KBM-7 (cell line): ENCODE data around the gene NME7.
"Not testable (repeated sequence)": the region's sequence is repeated elsewhere in the genome, so short reads cannot be mapped to it uniquely, and the experiment has no call there.

Source experiments
- DNase-seq: peaks from one replicate; pipeline ENCODE4 v3.0.0-alpha.2; 2015
- in situ Hi-C: fragments of 300-500 bp; cut with MboI; formaldehyde crosslinking; loops from 2 replicates; pipeline ENCODE4 v1.14.3; 2020; ENCODE audit warnings: low sequenced_read_pairs, low pct_unique_long_range_greater_than_20kb, mixed read lengths

NME7 gene

GRCh38 chr1:169143984-169144383 is 223.6 kb downstream of the NME7 start:
- DNase-seq, result no peak
- in situ Hi-C loops, result no loop called here

- in situ Hi-C loops, result no loop called here
- DNase-seq, result no peak
Observed at GRCh38 chr1:169143346-169143745, 224.3 kb downstream of the NME7 start.

- in situ Hi-C loops, result no loop called here
- no peak for DNase-seq
Observed at GRCh38 chr1:169142129-169142528, 225.5 kb downstream of the NME7 start.

GRCh38 chr1:169141356-169141755 is 226.2 kb downstream of the NME7 start:
- DNase-seq, result no peak
- in situ Hi-C loops, result no loop called here

- no peak for DNase-seq
- in situ Hi-C loops, result no loop called here
Observed at GRCh38 chr1:169138866-169139670, 228.5 kb downstream of the NME7 start.

GRCh38 chr1:169137357-169137756 is 230.2 kb downstream of the NME7 start:
- in situ Hi-C loops, result no loop called here
- no peak for DNase-seq

- DNase-seq, result peak; percentile 5
- in situ Hi-C loops, result no loop called here
Observed at GRCh38 chr1:169133801-169134502, 233.6 kb downstream of the NME7 start.

GRCh38 chr1:169133228-169133576 is 234.4 kb downstream of the NME7 start:
- in situ Hi-C loops, result no loop called here
- no peak for DNase-seq

GRCh38 chr1:169132512-169133227 is 234.9 kb downstream of the NME7 start:
- in situ Hi-C loops, result no loop called here
- no peak for DNase-seq

- in situ Hi-C loops, result no loop called here
- DNase-seq, result no peak
Observed at GRCh38 chr1:169130683-169131082, 236.9 kb downstream of the NME7 start.

- DNase-seq, result no peak
- in situ Hi-C loops, result no loop called here
Observed at GRCh38 chr1:169129109-169129784, 238.3 kb downstream of the NME7 start.

- in situ Hi-C loops, result no loop called here
- DNase-seq, result no peak
Observed at GRCh38 chr1:169128562-169128961, 239.0 kb downstream of the NME7 start.

GRCh38 chr1:169127305-169127704 is 240.3 kb downstream of the NME7 start:
- in situ Hi-C loops, result no loop called here
- no peak for DNase-seq

- in situ Hi-C loops, result no loop called here
- DNase-seq, result no peak
Observed at GRCh38 chr1:169126335-169126734, 241.3 kb downstream of the NME7 start.

- DNase-seq, in situ Hi-C loops: not testable (repeated sequence)
Observed at GRCh38 chr1:169125597-169125996, 242.0 kb downstream of the NME7 start.

GRCh38 chr1:169124459-169124858 is 243.1 kb downstream of the NME7 start:
- DNase-seq, result no peak
- in situ Hi-C loops, result loop anchor here (25.0 kb wide), 2 partner anchors 512 to 687 kb away; no protein-coding TSS in a partner anchor

- no peak for DNase-seq
- in situ Hi-C loops, result loop anchor here (25.0 kb wide), 2 partner anchors 511 to 686 kb away; no protein-coding TSS in a partner anchor
Observed at GRCh38 chr1:169122976-169123375, 244.6 kb downstream of the NME7 start.

GRCh38 chr1:169121146-169121923 is 246.3 kb downstream of the NME7 start:
- in situ Hi-C loops, result loop anchor here (25.0 kb wide), 2 partner anchors 509 to 684 kb away; no protein-coding TSS in a partner anchor
- DNase-seq, result no peak

GRCh38 chr1:169120066-169120465 is 247.5 kb downstream of the NME7 start:
- in situ Hi-C loops, result loop anchor here (25.0 kb wide), 2 partner anchors 508 to 683 kb away; no protein-coding TSS in a partner anchor
- DNase-seq, result no peak
